Memory B cell (primary cell): Measurements from ENCODE around the gene ZNF324B.
"Not testable (repeated sequence)": the region's sequence is repeated elsewhere in the genome, so short reads cannot be mapped to it uniquely, and the experiment has no call there.

Source experiments
- ATAC-seq: fragments of 150-1000 bp; cut with Tn5 transposase; 2 replicates; pipeline ENCODE4 v1.10.0; 2021; ENCODE audit warnings: low read depth, mild to moderate bottlenecking, moderate library complexity
- DNase-seq, 2 donors: peaks; one replicate each; pipeline ENCODE4 v3.0.0; 2022; ENCODE audit warnings: low spot score in 2 of 2
- H3K27ac Mint-ChIP-seq: one replicate; pipeline ENCODE4 v1.8.0; 2022; ENCODE audit warnings: mild to moderate bottlenecking, moderate library complexity, mixed read lengths
- H3K27me3 Mint-ChIP-seq: one replicate; pipeline ENCODE4 v1.8.0; 2022; ENCODE audit warnings: mixed read lengths
- H3K36me3 Mint-ChIP-seq: one replicate; pipeline ENCODE4 v1.8.0; 2022; ENCODE audit warnings: mild to moderate bottlenecking, mixed read lengths
- H3K4me1 Mint-ChIP-seq: one replicate; pipeline ENCODE4 v1.8.0; 2022; ENCODE audit warnings: mixed read lengths
- H3K4me3 Mint-ChIP-seq: one replicate; pipeline ENCODE4 v1.8.0; 2022; ENCODE audit warnings: mild to moderate bottlenecking, moderate library complexity, mixed read lengths
- H3K9me3 Mint-ChIP-seq: one replicate; pipeline ENCODE4 v1.8.0; 2022; ENCODE audit warnings: mixed read lengths

Gene ZNF324B

DNA sequence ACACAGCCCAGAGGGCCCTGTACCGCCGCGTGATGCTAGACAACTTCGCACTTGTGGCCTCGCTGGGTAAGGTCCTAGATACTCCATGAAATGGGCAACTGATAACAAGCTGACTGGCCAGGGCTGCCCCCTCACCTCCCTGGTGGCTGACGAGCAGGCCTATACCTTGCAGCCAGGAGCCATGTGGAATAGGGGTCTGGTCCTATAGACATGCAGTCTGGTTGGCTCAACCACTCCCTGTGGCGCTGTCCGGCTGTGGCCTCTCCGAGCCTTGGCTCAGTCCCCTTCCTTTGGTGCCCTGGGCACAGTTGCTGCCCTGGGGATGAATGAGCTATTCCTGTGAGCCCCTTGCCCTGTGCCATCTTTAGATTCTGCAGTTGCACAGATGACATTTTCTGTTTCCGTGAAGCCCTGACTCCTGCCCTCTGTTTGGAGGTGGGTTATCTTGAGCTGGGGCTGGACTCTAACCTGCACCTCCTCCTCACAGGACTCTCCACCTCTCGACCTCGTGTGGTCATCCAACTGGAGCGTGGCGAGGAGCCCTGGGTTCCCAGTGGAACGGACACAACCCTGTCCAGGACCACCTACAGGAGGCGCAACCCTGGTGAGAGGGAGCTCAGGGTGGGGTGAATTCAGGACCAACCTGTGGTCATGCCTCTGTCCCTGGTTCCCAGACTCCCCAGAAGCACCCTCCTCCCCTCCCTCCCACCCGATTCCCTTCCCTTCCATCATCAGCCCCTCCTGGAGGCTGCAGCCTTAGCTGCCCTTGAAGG, 18.0 kb downstream of the ZNF324B start:
- Mint-ChIP-seq H3K9me3 (no peaks in the 10 kb centered on the region), H3K36me3 (peaks cover 7% of the 10 kb centered on the region), H3K27ac (no peak overlapping the region), H3K4me1 (peaks cover 13% of the 10 kb centered on the region), H3K4me3 (peak overlapping the region; percentile 14), H3K27me3 (no peaks in the 10 kb centered on the region)
- ATAC-seq = no peak
- no peak for DNase-seq

DNA sequence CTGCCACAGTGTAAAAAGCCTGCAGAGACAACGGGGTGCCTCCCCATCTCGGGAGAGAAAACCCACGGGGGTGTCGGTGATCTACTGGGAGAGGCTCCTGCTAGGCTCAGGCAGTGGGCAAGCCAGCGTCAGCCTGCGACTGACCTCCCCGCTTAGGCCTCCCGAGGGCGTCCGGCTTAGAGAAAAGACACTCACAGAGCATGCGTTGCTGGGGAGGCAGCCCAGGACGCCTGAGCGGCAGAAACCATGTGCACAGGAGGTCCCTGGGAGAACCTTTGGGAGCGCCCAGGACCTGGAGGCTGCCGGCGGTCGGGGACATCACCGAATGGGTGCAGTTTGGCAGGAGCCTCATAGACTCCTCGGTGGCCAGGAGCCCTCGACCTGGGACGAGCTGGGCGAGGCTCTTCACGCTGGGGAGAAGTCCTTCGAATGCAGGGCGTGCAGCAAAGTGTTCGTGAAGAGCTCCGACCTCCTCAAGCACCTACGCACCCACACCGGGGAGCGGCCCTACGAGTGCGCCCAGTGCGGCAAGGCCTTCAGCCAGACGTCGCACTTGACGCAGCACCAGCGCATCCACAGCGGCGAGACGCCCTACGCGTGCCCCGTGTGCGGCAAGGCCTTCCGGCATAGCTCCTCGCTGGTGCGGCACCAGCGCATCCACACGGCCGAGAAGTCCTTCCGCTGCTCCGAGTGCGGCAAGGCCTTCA, 19.6 kb downstream of the ZNF324B start:
- not testable (repeated sequence) for H3K36me3 Mint-ChIP-seq, H3K9me3 Mint-ChIP-seq, H3K27ac Mint-ChIP-seq, ATAC-seq, H3K27me3 Mint-ChIP-seq, H3K4me3 Mint-ChIP-seq, DNase-seq
- peaks cover 17% of the 10 kb centered on the region for H3K4me1 Mint-ChIP-seq

DNA sequence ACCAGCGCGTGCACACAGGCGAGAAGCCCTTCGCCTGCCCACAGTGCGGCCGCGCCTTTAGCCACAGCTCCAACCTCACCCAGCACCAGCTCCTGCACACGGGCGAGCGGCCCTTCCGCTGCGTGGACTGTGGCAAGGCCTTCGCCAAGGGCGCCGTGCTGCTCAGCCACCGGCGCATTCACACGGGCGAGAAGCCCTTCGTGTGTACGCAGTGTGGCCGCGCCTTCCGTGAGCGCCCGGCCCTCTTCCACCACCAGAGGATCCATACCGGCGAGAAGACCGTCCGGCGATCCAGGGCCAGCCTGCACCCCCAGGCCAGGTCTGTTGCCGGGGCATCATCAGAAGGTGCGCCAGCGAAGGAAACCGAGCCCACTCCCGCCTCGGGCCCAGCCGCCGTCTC, 20.3 kb downstream of the ZNF324B start:
- DNase-seq = no peak
- no peak for ATAC-seq
- Mint-ChIP-seq H3K9me3 (no peaks in the 10 kb centered on the region), H3K36me3 (peaks cover 7% of the 10 kb centered on the region), H3K27me3 (no peaks in the 10 kb centered on the region), H3K4me3 (no peak overlapping the region), H3K4me1 (peaks cover 21% of the 10 kb centered on the region), H3K27ac (no peak overlapping the region)

DNA sequence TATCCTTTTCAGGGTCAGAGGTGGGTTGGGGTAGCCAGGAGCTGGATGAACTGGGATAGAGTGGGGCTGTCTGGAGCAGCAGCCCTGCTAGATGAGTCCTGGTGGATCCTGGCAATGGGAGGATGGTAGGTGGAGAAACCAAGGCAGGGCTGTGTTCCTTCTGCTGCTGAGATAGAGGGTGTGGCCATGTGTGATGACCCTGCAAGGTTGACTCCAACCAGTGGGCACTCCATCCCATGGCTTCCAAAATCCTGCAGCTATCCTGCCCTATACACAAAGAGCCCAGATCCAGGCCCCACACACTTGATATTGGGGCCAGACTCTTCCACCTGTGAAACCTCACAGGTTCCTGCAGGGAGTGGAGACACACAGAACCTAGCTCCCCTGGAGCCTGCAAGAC, 22.4 kb downstream of the ZNF324B start:
- H3K36me3 Mint-ChIP-seq = peaks cover 7% of the 10 kb centered on the region
- no peaks in the 10 kb centered on the region for H3K27me3 Mint-ChIP-seq
- H3K4me1 Mint-ChIP-seq = peaks cover 13% of the 10 kb centered on the region
- H3K4me3 Mint-ChIP-seq = no peak overlapping the region
- no peak overlapping the region for H3K27ac Mint-ChIP-seq
- ATAC-seq = no peak
- no peak for DNase-seq
- no peaks in the 10 kb centered on the region for H3K9me3 Mint-ChIP-seq

DNA sequence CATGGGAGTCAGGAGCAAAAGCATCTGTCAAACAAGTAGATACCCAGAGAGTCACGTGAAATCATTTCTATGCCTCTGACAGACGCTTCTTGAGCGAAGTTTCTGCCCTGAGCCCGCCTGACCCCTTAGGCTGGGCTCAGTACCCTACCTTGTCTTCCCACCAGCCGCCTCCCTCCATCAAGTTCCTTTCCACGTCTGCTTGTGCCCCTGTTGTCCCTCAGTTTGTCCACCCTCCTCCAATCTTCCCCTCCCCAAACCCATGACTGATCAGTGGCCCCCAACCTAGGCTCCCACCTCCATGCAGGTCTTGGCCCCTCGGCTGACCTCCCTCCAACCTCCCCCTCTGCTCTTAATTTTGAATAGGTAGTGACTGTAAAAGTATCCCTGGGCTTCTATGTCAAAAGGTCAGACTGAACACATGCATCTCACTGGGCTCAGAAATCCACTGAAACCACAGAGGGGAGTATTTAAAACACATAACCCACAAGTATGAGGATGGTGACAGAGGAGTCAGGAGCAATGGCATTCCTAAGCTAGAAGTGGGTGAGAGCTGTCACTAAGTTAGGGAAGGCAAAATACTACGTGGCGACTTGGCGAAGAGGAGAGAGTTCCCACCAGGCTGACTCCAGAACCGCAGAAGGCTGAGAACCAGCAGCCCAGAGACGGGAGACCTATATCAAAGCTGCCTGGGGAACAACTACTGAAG, 23.0 kb downstream of the ZNF324B start:
- no peak for ATAC-seq
- H3K9me3 Mint-ChIP-seq = no peaks in the 10 kb centered on the region
- H3K4me3 Mint-ChIP-seq = no peak overlapping the region
- H3K27me3 Mint-ChIP-seq = no peaks in the 10 kb centered on the region
- DNase-seq = no peak
- peaks cover 13% of the 10 kb centered on the region for H3K4me1 Mint-ChIP-seq
- H3K36me3 Mint-ChIP-seq = peaks cover 9% of the 10 kb centered on the region
- H3K27ac Mint-ChIP-seq = no peak overlapping the region

DNA sequence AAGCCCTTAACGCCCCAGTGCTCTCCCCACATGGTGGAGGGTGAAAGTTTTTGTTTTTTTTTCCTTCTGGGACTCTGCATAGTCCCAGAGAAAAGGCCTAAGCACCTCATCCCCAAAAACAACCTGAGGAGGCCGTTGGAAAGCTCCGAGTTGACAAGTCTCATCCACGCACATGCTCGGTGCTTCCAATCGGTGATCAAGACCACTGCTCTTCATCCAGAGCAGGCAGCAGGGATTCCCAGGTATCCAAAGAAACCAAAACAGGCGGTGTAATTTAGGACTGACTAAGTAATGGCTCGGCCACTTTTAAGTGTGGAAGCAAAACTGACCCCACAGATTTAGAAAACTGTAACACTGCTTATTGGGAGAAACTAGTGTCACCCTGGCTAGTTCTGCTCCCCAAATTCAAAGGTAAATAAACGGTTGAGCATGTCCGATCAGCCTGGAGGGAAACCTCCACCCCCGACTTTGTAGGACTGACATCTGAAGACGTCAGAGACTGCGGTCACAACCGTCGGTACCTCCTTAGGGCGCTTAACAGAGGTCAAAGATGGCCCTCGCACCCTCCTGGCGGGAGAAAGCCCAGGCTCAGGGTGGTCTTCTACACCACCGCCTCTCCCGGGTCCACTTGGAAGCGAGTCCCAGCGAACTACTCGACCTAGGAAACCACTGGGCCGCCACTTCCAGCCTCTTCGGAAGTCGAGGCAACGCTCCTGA, 23.7 kb downstream of the ZNF324B start:
- peak overlapping the region; percentile 92 for H3K27ac Mint-ChIP-seq
- H3K9me3 Mint-ChIP-seq = no peaks in the 10 kb centered on the region
- no peaks in the 10 kb centered on the region for H3K27me3 Mint-ChIP-seq
- H3K4me1 Mint-ChIP-seq = peaks cover 11% of the 10 kb centered on the region
- H3K36me3 Mint-ChIP-seq = peaks cover 7% of the 10 kb centered on the region
- ATAC-seq = peak; percentile 20
- peak overlapping the region; percentile 97 for H3K4me3 Mint-ChIP-seq
- no peak for DNase-seq

DNA sequence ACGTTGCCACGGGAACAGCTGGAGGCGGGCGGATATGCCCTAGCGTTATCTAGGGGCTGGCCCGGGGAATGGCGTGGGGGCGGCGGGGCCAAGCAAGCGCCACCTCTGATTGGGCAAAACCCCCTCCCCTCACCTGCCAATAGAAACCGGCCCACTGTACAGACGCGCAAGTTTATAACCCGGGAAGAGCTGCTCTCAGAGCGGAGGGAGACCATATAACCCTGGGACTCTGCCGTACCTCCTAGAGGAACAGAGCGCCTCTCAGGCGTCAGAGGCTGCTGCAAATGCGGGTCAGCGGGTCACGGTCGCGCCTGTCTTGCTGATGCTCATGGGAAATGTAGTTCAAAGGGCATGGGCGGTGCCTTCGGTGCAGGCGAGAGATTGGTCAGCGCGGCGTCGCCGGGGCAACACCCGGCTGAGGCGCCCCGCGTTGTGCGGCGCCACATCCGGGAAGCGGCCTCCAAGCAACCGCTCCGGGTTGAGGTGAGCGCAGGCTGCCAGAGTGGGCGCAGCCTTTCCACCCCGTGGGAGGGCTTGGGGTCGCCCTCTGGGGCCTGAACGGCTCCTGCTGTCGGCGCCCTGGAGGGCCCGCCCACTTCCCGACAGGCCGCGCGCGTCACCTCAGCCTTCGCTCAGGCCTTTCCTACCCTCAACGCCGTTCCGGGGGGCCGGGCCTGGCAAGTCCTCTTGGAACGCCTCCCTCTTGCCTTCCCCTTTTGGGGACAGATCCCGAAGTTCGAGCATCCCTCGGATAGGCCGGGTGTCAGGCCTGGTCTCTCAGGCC, 24.5 kb downstream of the ZNF324B start, which contains the start of gene ZNF446:
Gene ZNF446, plus strand, starts transcription at position 639 of the 784 bp plus-strand sequence. CDS start 867 bp downstream, outside the sequence.
- Mint-ChIP-seq H3K36me3 (peaks cover 4% of the 10 kb centered on the region), H3K27me3 (no peaks in the 10 kb centered on the region), H3K27ac (peak within 1 kb of the TSS; percentile 92), H3K9me3 (no peaks in the 10 kb centered on the region), H3K4me1 (peaks cover 11% of the 10 kb centered on the region), H3K4me3 (peak within 1 kb of the TSS; percentile 97)
- DNase-seq (peak; percentile 88 to 91), ATAC-seq (peak; percentile 90)

DNA sequence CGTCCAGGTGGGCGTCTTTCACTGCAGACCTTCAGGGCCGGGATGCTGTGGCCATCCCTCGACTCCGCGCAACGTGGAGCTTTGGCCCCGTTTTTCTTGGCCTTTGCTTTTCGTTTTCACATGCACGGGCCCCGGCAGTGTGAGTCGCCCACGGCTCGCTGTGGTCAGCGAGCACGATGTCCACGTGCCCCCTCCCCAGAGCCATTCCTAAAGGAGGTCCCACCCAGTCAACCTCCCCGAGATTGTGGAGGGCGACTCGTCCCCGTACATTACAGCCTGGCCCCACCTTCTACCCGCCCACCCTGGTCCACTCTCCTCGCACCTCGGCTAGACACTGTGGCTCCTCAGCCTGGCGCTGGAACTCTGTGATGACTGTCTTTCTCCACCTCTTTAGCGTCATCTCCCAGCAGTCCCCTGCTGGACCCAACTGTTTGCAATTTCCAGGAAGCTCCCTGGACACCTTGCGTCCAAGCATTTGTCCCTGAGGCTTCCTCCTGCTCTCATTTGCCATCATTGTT, 25.1 kb downstream of the ZNF324B start:
- Mint-ChIP-seq H3K27ac (peak overlapping the region; percentile 92), H3K9me3 (no peaks in the 10 kb centered on the region), H3K4me3 (peak overlapping the region; percentile 97), H3K4me1 (peaks cover 11% of the 10 kb centered on the region), H3K36me3 (peaks cover 5% of the 10 kb centered on the region), H3K27me3 (no peaks in the 10 kb centered on the region)
- DNase-seq (no peak), ATAC-seq (no peak)

DNA sequence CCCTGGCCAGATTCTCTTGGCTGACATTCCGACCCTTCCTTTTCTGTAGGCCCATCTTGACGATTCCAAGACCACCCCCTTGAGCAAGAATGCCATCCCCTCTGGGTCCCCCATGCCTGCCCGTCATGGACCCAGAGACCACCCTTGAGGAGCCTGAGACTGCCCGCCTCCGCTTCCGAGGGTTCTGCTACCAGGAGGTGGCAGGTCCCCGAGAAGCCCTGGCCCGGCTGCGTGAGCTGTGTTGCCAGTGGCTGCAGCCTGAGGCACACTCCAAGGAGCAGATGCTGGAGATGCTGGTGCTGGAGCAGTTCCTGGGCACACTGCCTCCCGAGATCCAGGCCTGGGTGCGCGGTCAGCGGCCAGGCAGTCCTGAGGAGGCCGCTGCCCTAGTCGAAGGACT, 25.7 kb downstream of the ZNF324B start:
- no peaks in the 10 kb centered on the region for H3K9me3 Mint-ChIP-seq
- H3K4me1 Mint-ChIP-seq = peaks cover 11% of the 10 kb centered on the region
- H3K27ac Mint-ChIP-seq = peak overlapping the region; percentile 92
- ATAC-seq (no peak), DNase-seq (no peak)
- H3K4me3 Mint-ChIP-seq = peak overlapping the region; percentile 97
- no peaks in the 10 kb centered on the region for H3K27me3 Mint-ChIP-seq
- peaks cover 6% of the 10 kb centered on the region for H3K36me3 Mint-ChIP-seq

DNA sequence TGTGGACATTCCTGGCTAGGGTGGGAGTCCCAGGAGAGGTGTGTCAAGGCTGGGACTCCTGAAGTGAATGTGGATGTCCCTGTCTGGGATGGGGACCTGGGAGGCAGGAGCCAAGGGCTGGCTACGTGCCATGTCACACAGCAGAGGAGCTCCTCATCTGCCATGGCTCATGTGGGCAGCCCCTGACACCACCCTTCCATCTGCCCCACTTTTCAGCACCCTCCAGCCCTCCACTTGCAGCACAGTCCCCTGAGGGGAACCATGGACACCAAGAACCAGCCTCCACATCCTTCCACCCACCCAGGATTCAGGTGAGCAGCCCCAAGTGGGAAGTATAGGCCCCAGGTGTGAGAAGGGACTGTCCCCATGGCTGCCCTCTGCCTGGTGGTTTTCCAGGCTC, 26.4 kb downstream of the ZNF324B start:
- ATAC-seq (no peak), DNase-seq (no peak)
- peaks cover 11% of the 10 kb centered on the region for H3K4me1 Mint-ChIP-seq
- H3K4me3 Mint-ChIP-seq = no peak overlapping the region
- H3K27me3 Mint-ChIP-seq = no peaks in the 10 kb centered on the region
- peaks cover 7% of the 10 kb centered on the region for H3K36me3 Mint-ChIP-seq
- no peak overlapping the region for H3K27ac Mint-ChIP-seq
- no peaks in the 10 kb centered on the region for H3K9me3 Mint-ChIP-seq

DNA sequence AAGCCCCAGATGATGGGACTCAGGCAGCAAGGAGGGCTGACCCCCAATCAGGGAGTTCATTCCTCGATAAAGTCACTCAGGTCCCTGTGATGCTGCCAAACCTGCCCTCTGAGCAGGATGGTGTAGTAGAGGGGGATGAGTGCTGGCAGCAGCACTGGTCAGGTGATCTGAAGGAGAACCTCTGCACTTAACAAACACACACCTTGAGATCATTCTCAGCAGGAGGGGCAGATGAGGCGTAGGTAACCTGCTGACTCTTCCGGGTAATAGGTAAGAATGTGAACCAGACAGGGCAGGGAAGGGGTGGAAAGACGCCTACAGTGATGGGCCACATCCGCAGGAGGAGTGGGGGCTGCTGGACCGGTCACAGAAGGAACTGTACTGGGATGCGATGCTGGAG, 27.9 kb downstream of the ZNF324B start:
- DNase-seq = no peak
- Mint-ChIP-seq H3K27me3 (no peaks in the 10 kb centered on the region), H3K4me1 (peaks cover 11% of the 10 kb centered on the region), H3K9me3 (no peaks in the 10 kb centered on the region), H3K36me3 (peaks cover 7% of the 10 kb centered on the region), H3K27ac (no peak overlapping the region), H3K4me3 (no peak overlapping the region)
- no peak for ATAC-seq

DNA sequence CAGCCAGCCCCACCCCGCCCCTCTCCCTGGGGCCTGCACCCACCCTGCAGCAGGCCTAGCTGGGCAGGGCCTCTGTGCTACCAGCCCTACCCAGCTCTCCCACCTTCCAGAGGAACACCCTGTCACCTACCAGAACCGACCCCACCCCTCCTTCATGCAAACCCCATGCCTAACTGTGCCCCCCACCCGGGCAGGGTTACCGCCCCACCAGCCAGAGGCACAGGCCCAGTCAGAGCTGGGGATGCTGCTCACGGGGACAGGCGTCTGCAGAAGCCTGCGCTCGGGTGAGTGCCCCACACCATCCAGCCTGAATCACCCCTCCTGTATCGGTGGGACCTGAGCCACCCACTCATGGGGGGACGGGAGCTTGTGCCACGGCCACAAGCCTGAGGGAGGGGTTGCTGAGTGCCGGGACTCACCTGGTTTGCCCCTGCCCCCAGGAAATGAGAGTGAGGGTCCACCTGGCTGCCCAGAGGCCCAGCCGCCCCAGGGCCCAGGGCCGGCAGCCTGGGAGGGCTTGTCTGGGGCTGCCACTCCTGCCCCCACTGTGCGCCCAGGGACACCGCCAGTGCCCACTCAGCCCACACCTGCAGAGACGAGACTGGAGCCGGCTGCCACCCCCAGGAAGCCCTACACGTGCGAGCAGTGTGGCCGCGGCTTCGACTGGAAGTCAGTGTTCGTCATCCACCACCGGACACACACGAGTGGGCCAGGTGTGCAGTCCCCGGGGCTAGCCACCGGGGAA, 28.5 kb downstream of the ZNF324B start:
- Mint-ChIP-seq H3K27me3 (no peaks in the 10 kb centered on the region), H3K36me3 (peaks cover 7% of the 10 kb centered on the region), H3K4me3 (no peak overlapping the region), H3K4me1 (peaks cover 11% of the 10 kb centered on the region), H3K9me3 (no peaks in the 10 kb centered on the region), H3K27ac (no peak overlapping the region)
- ATAC-seq = no peak
- no peak for DNase-seq
